GM12878 (cell line): Measurements from ENCODE around the gene GPR176. TPM values are rescaled to one million over a fixed set of nuclear protein-coding genes. Genes with fewer than 3 reads are reported as not detected.

Experiments
- ATAC-seq: fragments of 200-7000 bp; cut with Tn5 transposase; 3 replicates; pipeline ENCODE4 v1.9.1; 2020; ENCODE audit warnings: mild to moderate bottlenecking, moderate library complexity
- BruUV-seq: library from RNA; stranded (reverse); fragments of 400-500 nt; replicated peaks from 2 replicates; lab custom pipeline; 2021; lab: Mats Ljungman, UMichigan
- CTCF ChIA-PET: fragments of 300-600 bp; sonication (Branson Sonifier 250); formaldehyde crosslinking; extraction: SDS; loops from one replicate; lab custom pipeline; 2021; ENCODE audit warnings: inconsistent platforms; lab: Yijun Ruan, JAX
- POLR2A ChIA-PET: fragments of 350-600 bp; formaldehyde crosslinking; extraction: SDS; loops from one replicate; lab custom pipeline; 2021; ENCODE audit warnings: inconsistent platforms; lab: Charles Lee
- RAD21 ChIA-PET: fragments of 300-600 bp; sonication (Branson Sonifier 250); formaldehyde crosslinking; loops from one replicate; lab custom pipeline; 2023; ENCODE audit warnings: antibody characterized with exemption; ENCODE audit not compliant: unreplicated experiment; lab: Charles Lee
- SMC1A ChIA-PET: fragments of 300-600 bp; sonication (Branson Sonifier 250); formaldehyde crosslinking; loops from one replicate; lab custom pipeline; 2023; ENCODE audit not compliant: unreplicated experiment, uncharacterized antibody; lab: Charles Lee
- DNase-seq: peaks from one replicate; pipeline ENCODE4 v3.0.0-alpha.2; 2011; ENCODE audit warnings: low read depth, low spot score
- FAIRE-seq: peaks from 3 replicates; lab custom pipeline; 2011; peaks lifted over from hg19 to GRCh38; lab: Jason Lieb, UNC
- H2AFZ ChIP-seq: 2 replicates; pipeline ENCODE4 v1.6.0; 2011; ENCODE audit warnings: low read depth, low read length, control low read depth; ENCODE audit not compliant: control insufficient read depth
- H3K27ac ChIP-seq: 2 replicates; pipeline ENCODE4 v1.5.1; 2011; ENCODE audit warnings: control low read depth; ENCODE audit not compliant: control insufficient read depth, insufficient read depth
- H3K27me3 ChIP-seq, 2 experiments: replicated peaks in 1 of 2; 2 replicates each; pipeline versions ENCODE4 v1.6.0 to v1.6.1; 2011; ENCODE audit warnings: low read length in 1 of 2; ENCODE audit not compliant: control insufficient read depth in 2 of 2, insufficient read depth in 2 of 2
- H3K36me3 ChIP-seq, 2 experiments: 2 replicates each; pipeline ENCODE4 v1.5.1; 2011; ENCODE audit warnings: low read length in 1 of 2; ENCODE audit not compliant: control insufficient read depth in 2 of 2, insufficient read depth in 2 of 2
- H3K4me1 ChIP-seq: 2 replicates; pipeline ENCODE4 v1.6.1; 2011; ENCODE audit warnings: mild to moderate bottlenecking, low read length, moderate library complexity, mixed read lengths; ENCODE audit not compliant: control insufficient read depth, insufficient read depth
- H3K4me2 ChIP-seq: 2 replicates; pipeline ENCODE4 v1.6.0; 2011; ENCODE audit warnings: control low read depth; ENCODE audit not compliant: control insufficient read depth, insufficient read depth
- H3K4me3 ChIP-seq: fragments of 200-600 bp; sonication (generic); 2 replicates; pipeline ENCODE4 v1.5.1; 2016
- H3K79me2 ChIP-seq: 2 replicates; pipeline ENCODE4 v1.6.0; 2011; ENCODE audit warnings: low read length; ENCODE audit not compliant: control insufficient read depth, insufficient read depth
- H3K9ac ChIP-seq: 2 replicates; pipeline ENCODE4 v1.8.0; 2011; ENCODE audit warnings: low read length, control low read depth, mixed read lengths; ENCODE audit not compliant: control insufficient read depth, insufficient read depth
- H3K9me3 ChIP-seq: replicated peaks from 3 replicates; pipeline ENCODE4 v1.5.1; 2011; ENCODE audit warnings: mild to moderate bottlenecking, low read length; ENCODE audit not compliant: control insufficient read depth, insufficient read depth
- H4K20me1 ChIP-seq: 2 replicates; pipeline ENCODE4 v1.6.0; 2011; ENCODE audit not compliant: control insufficient read depth, insufficient read depth
- BHLHE40 ChIP-seq, 2 experiments: fragments of 450-650 bp in 1 of 2; IDR thresholded peaks; 2 replicates each; pipeline ENCODE4 v1.6.1; 2011 to 2017; ENCODE audit warnings: low read depth in 2 of 2, borderline replicate concordance in 1 of 2, improper control_type of control experiment in 1 of 2, low read length in 1 of 2, mild to moderate bottlenecking in 1 of 2
- NBN ChIP-seq: fragments of 450-650 bp; IDR thresholded peaks from 2 replicates; pipeline ENCODE4 v1.6.1; 2016
- NR2C1 ChIP-seq: fragments of 450-650 bp; IDR thresholded peaks from 2 replicates; pipeline ENCODE4 v1.6.1; 2017; ENCODE audit warnings: antibody characterized with exemption, mild to moderate bottlenecking, moderate library complexity
- SMC3 ChIP-seq: IDR thresholded peaks from 2 replicates; pipeline ENCODE4 v1.6.1; 2011; ENCODE audit warnings: low read length, improper control_type of control experiment, borderline replicate concordance
- ZNF622 ChIP-seq: fragments of 450-650 bp; IDR thresholded peaks from 2 replicates; pipeline ENCODE4 v1.6.1; 2017; ENCODE audit warnings: mild to moderate bottlenecking, inconsistent platforms
- ZSCAN29 ChIP-seq: fragments of 450-650 bp; IDR thresholded peaks from 2 replicates; pipeline ENCODE4 v1.6.1; 2017; ENCODE audit warnings: mild to moderate bottlenecking, moderate library complexity
- WGBS: methylation state at CpG from one replicate; pipeline ENCODE4 v1.1.6; 2016; ENCODE audit warnings: low lambda C conversion rate; ENCODE audit not compliant: insufficient replicate concordance, insufficient coverage; ENCODE audit errors: missing lambda C conversion rate; 5-methylcytosine and 5-hydroxymethylcytosine counted together
- in situ Hi-C: fragments of 300-500 bp; cut with MboI; formaldehyde crosslinking; loops from 9 replicates; pipeline ENCODE4 v1.14.3; 2018; ENCODE audit warnings: mixed read lengths
- intact Hi-C: fragments of 100-400 bp; cut with micrococcal nuclease; formaldehyde crosslinking; loops from one replicate; pipeline ENCODE4 v1.14.2; 2022; ENCODE audit not compliant: unreplicated experiment
- polyA plus RNA-seq, 11 experiments: library from polyadenylated mRNA; depleted of rRNA in 4 of 11; unstranded in 6 of 11; stranded (reverse) in 5 of 11; fragments of >200 nt; fragmentation: Nextera tagmentation in 4 of 11; fragmentation: Illumina TruSeq in 1 of 11; extraction: Ambion mirVana in 4 of 11; extraction: Trizol in 1 of 11; gene quantifications; 1 replicate in 1 of 11; 2 replicates in 10 of 11; pipeline versions ENCODE4 v1.2.1 to v1.2.3, GENCODE V29; 2011 to 2016; ENCODE audit warnings: inconsistent platforms in 2 of 11, missing spikeins in 2 of 11, low read depth in 1 of 11
- total RNA-seq, 4 experiments: library from RNA; depleted of rRNA in 3 of 4; stranded (reverse); fragments of >200 nt in 3 of 4; fragmentation: Illumina TruSeq in 1 of 4; extraction: Trizol in 1 of 4; gene quantifications; 2 replicates each; pipeline versions ENCODE4 v1.2.1 to v1.2.3, GENCODE V29; 2013 to 2021
- TF ChIP-seq, protein P1 (sequence below): fragments of 450-650 bp; conservative IDR thresholded peaks from 2 replicates; pipeline ENCODE4 v1.6.1; 2017; ENCODE audit warnings: mild to moderate bottlenecking, moderate library complexity
- TF ChIP-seq, protein P2 (sequence below): IDR thresholded peaks from 2 replicates; pipeline ENCODE4 v1.6.1; 2011; ENCODE audit warnings: borderline replicate concordance, low read depth, mild to moderate bottlenecking, moderate library complexity, low read length; ENCODE audit not compliant: insufficient read depth, poor library complexity, severe bottlenecking

The GPR176 gene
- total and polyA plus RNA-seq, 10 of the 15 experiments (the other 5 are each of a cell fraction or from before 2014, with no cell fraction given) = 0.02 to 0.33 (median 0.16) TPM; not detected in 4

DNA sequence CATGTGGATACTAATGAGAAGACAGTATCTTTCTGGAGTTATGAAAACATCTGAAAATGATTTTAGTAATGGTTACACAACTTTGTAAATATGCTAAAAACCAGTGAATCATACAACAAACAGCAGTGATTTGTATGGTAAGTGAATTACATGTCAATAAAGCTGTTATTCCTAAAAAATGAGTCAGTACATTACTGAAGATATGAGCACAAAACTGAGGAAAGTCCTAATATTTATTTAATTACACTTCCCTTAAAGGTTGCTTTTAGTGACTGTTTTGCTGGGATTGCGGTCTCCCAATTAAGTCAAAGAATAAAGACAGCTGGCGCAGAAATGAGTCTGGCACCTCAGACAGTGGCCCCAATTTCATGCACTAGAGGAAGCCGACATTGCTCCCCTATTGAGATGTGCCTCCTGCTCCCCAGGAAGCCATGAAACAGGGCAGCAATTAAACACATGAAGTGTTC lies 86.5 kb downstream of the GPR176 start (continued):
- TF ChIP-seq, protein P1, sequence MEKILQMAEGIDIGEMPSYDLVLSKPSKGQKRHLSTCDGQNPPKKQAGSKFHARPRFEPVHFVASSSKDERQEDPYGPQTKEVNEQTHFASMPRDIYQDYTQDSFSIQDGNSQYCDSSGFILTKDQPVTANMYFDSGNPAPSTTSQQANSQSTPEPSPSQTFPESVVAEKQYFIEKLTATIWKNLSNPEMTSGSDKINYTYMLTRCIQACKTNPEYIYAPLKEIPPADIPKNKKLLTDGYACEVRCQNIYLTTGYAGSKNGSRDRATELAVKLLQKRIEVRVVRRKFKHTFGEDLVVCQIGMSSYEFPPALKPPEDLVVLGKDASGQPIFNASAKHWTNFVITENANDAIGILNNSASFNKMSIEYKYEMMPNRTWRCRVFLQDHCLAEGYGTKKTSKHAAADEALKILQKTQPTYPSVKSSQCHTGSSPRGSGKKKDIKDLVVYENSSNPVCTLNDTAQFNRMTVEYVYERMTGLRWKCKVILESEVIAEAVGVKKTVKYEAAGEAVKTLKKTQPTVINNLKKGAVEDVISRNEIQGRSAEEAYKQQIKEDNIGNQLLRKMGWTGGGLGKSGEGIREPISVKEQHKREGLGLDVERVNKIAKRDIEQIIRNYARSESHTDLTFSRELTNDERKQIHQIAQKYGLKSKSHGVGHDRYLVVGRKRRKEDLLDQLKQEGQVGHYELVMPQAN = no peak
- TF ChIP-seq, all 136 proteins: peak for 0

DNA sequence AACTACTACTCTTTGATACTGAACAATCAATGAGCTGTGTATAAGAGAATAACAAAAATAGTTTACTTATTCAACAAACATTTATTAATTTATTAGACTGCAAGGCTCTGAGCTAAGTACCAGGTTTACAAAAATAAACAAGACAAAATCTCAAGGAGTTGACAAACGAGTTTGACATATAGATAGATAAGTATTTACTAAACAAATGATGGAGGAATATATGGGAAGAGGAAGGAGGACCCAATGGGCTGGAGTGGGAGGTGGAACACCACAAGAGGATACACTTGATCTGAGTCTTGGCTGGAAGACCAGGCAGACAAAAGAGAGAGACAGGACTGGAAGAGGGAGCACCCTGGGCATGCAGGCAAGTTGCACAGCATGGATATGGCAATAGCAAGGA lies 89.9 kb downstream of the GPR176 start:
- ChIA-PET CTCF (interaction anchor here (0.7 to 1.3 kb wide), 2 partner anchors 15 to 237 kb away, joined by 3 read pairs; no protein-coding TSS in a partner anchor), RAD21 (interaction anchor here (1.3 kb wide), 1 partner anchor 44 kb away, joined by 3 read pairs; no protein-coding TSS in a partner anchor), POLR2A (no interaction called here), SMC1A (interaction anchor here (1.5 kb wide), 1 partner anchor 74 kb away, joined by 3 read pairs; no protein-coding TSS in a partner anchor)
- Histone ChIP-seq H3K9me3 (no peaks in the 10 kb centered on the region), H3K36me3 (no peaks in the 10 kb centered on the region), H2AFZ (no peak overlapping the region), H3K4me3 (no peak overlapping the region), H3K4me1 (no peaks in the 10 kb centered on the region), H4K20me1 (no peaks in the 10 kb centered on the region), H3K27me3 (peaks cover 2% of the 10 kb centered on the region in 2 experiments; a peak in 3 of 4 replicates), H3K27ac (no peak overlapping the region), H3K9ac (no peak overlapping the region), H3K79me2 (no peaks in the 10 kb centered on the region), H3K4me2 (no peak overlapping the region)
- DNase-seq (no peak), ATAC-seq (no peak), FAIRE-seq (no peak)
- WGBS = 4% methylated on average over 1 of the region's 1 CpG
- intact Hi-C loops (no loop called here), in situ Hi-C loops (no loop called here)
- no peak for TF ChIP-seq ZNF622
- no peak for TF ChIP-seq NR2C1
- TF ChIP-seq ZSCAN29 = no peak
- no peak for TF ChIP-seq NBN
- TF ChIP-seq, protein P2, sequence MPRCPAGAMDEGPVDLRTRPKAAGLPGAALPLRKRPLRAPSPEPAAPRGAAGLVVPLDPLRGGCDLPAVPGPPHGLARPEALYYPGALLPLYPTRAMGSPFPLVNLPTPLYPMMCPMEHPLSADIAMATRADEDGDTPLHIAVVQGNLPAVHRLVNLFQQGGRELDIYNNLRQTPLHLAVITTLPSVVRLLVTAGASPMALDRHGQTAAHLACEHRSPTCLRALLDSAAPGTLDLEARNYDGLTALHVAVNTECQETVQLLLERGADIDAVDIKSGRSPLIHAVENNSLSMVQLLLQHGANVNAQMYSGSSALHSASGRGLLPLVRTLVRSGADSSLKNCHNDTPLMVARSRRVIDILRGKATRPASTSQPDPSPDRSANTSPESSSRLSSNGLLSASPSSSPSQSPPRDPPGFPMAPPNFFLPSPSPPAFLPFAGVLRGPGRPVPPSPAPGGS = no peak
- no peak for TF ChIP-seq BHLHE40 (IDR thresholded peaks at IDR 0.05; ENCODE audit: borderline replicate concordance in 1 of 2, low read depth in 2 of 2, low read length in 1 of 2)
- no peak for TF ChIP-seq SMC3
- BruUV-seq = no TSS peak
